H1 (cell line): ENCODE results near the gene STK32C. TPM values are rescaled to one million over a fixed set of nuclear protein-coding genes. Genes with fewer than 3 reads are reported as not detected.

ENCODE experiments used
- CTCF ChIA-PET: fragments of 300-600 bp; sonication (Branson Sonifier 250); formaldehyde crosslinking; loops from one replicate; lab custom pipeline; 2021; ENCODE audit not compliant: partially characterized antibody; lab: Charles Lee
- POLR2A ChIA-PET: fragments of 300-600 bp; sonication (Branson Sonifier 250); formaldehyde crosslinking; loops from one replicate; lab custom pipeline; 2021; ENCODE audit warnings: inconsistent platforms; ENCODE audit not compliant: partially characterized antibody; lab: Charles Lee
- DNase-seq, 2 experiments: peaks; one replicate each; pipeline versions ENCODE4 v3.0.0 to v3.0.0-alpha.2; 2010 to 2022; ENCODE audit warnings: low spot score in 2 of 2, low read depth in 1 of 2, mixed read lengths in 1 of 2
- FAIRE-seq: peaks from 2 replicates; lab custom pipeline; 2011; peaks lifted over from hg19 to GRCh38; lab: Jason Lieb, UNC
- H2AFZ ChIP-seq: 2 replicates; pipeline ENCODE4 v1.8.1; 2012; ENCODE audit warnings: low read length, inconsistent platforms
- H2AK5ac ChIP-seq: 2 replicates; pipeline ENCODE4 v1.6.1; 2013; ENCODE audit warnings: low read depth, low read length
- H2BK120ac ChIP-seq: replicated peaks from 2 replicates; pipeline ENCODE3; 2013; ENCODE audit warnings: low read depth, low read length, inconsistent platforms
- H2BK12ac ChIP-seq: 2 replicates; pipeline ENCODE4 v1.6.1; 2013; ENCODE audit warnings: low read depth, low read length
- H2BK15ac ChIP-seq: 2 replicates; pipeline ENCODE4 v1.6.1; 2013; ENCODE audit warnings: low read length
- H2BK20ac ChIP-seq: 2 replicates; pipeline ENCODE4 v1.6.1; 2013; ENCODE audit warnings: low read length
- H2BK5ac ChIP-seq: 2 replicates; pipeline ENCODE4 v1.6.1; 2013; ENCODE audit warnings: low read depth, low read length
- H3K14ac ChIP-seq: 2 replicates; pipeline ENCODE4 v1.6.1; 2013; ENCODE audit warnings: inconsistent platforms; ENCODE audit not compliant: insufficient read length
- H3K18ac ChIP-seq: 2 replicates; pipeline ENCODE4 v1.6.1; 2013; ENCODE audit warnings: low read length; ENCODE audit errors: extremely low read depth
- H3K23ac ChIP-seq: 2 replicates; pipeline ENCODE4 v1.6.1; 2013; ENCODE audit warnings: inconsistent platforms; ENCODE audit not compliant: insufficient read length
- H3K23me2 ChIP-seq: 2 replicates; pipeline ENCODE4 v1.6.1; 2013; ENCODE audit warnings: low read depth, low read length
- H3K27ac ChIP-seq: 2 replicates; pipeline ENCODE4 v1.6.1; 2011; ENCODE audit warnings: low read depth, low read length, inconsistent platforms
- H3K27me3 ChIP-seq, 4 experiments: replicated peaks in 1 of 4; 1 replicate in 1 of 4; 2 replicates in 3 of 4; pipeline versions ENCODE4 v1.6.1 to v1.8.1; 2011 to 2013; ENCODE audit warnings: low read length in 3 of 4, mild to moderate bottlenecking in 3 of 4, inconsistent platforms in 2 of 4, mixed read lengths in 2 of 4, moderate library complexity in 1 of 4; ENCODE audit not compliant: control insufficient read depth in 3 of 4, insufficient read depth in 3 of 4; ENCODE audit errors: extremely low read depth in 1 of 4
- H3K36me3 ChIP-seq, 4 experiments: 2 replicates each; pipeline versions ENCODE4 v1.6.1 to v1.8.1; 2011 to 2013; ENCODE audit warnings: mild to moderate bottlenecking in 4 of 4, low read length in 3 of 4, moderate library complexity in 2 of 4, control low read depth in 1 of 4, inconsistent platforms in 1 of 4; ENCODE audit not compliant: insufficient read depth in 4 of 4, control insufficient read depth in 2 of 4
- H3K4ac ChIP-seq: replicated peaks from 2 replicates; pipeline ENCODE3; 2013; ENCODE audit warnings: low read length, low read depth, mixed read lengths, inconsistent platforms; ENCODE audit not compliant: insufficient read length
- H3K4me1 ChIP-seq, 4 experiments: replicated peaks in 1 of 4; 1 replicate in 1 of 4; 2 replicates in 3 of 4; pipeline versions ENCODE4 v1.6.1 to v1.8.1; 2011 to 2013; ENCODE audit warnings: low read length in 3 of 4, inconsistent platforms in 2 of 4, mixed read lengths in 1 of 4; ENCODE audit not compliant: insufficient read depth in 4 of 4, control insufficient read depth in 3 of 4
- H3K4me2 ChIP-seq, 2 experiments: 2 replicates each; pipeline versions ENCODE4 v1.6.1 to v1.8.1; 2011 to 2013; ENCODE audit warnings: low read depth in 2 of 2, low read length in 2 of 2, control low read depth in 1 of 2, inconsistent platforms in 1 of 2, mild to moderate bottlenecking in 1 of 2; ENCODE audit not compliant: insufficient read depth in 1 of 2
- H3K4me3 ChIP-seq, 4 experiments: fragments of 200-600, 300-600 bp in 1 of 4; sonication (generic), shearing (Covaris generic), sonication (Bioruptor Twin) in 1 of 4; 2 replicates each; pipeline versions ENCODE4 v1.5.1 to v1.8.1; 2011 to 2016; ENCODE audit warnings: low read length in 4 of 4, low read depth in 3 of 4, control low read depth in 2 of 4, inconsistent platforms in 2 of 4, mild to moderate bottlenecking in 2 of 4, mixed read lengths in 1 of 4, moderate library complexity in 1 of 4; ENCODE audit not compliant: insufficient read depth in 2 of 4; ENCODE audit errors: extremely low read depth in 1 of 4
- H3K56ac ChIP-seq: replicated peaks from 2 replicates; pipeline ENCODE3; 2013; ENCODE audit warnings: low read depth, mild to moderate bottlenecking, mixed read lengths, low read length, inconsistent platforms; ENCODE audit not compliant: insufficient read length
- H3K79me1 ChIP-seq: 2 replicates; pipeline ENCODE4 v1.6.1; 2013; ENCODE audit warnings: low read depth, low read length, control low read depth
- H3K79me2 ChIP-seq, 2 experiments: 2 replicates each; pipeline versions ENCODE4 v1.6.1 to v1.8.1; 2012 to 2013; ENCODE audit warnings: low read length in 2 of 2, mild to moderate bottlenecking in 2 of 2, inconsistent platforms in 1 of 2; ENCODE audit not compliant: insufficient read depth in 2 of 2, control insufficient read depth in 1 of 2
- H3K9ac ChIP-seq, 4 experiments: replicated peaks in 1 of 4; 1 replicate in 1 of 4; 2 replicates in 3 of 4; pipeline versions ENCODE4 v1.6.1 to v1.8.1; 2011 to 2013; ENCODE audit warnings: low read depth in 3 of 4, low read length in 3 of 4, control low read depth in 2 of 4, mild to moderate bottlenecking in 2 of 4, moderate library complexity in 2 of 4, inconsistent platforms in 1 of 4; ENCODE audit errors: extremely low read depth in 1 of 4
- H3K9me3 ChIP-seq, 2 experiments: 2 replicates each; pipeline versions ENCODE4 v1.6.1 to v1.8.1; 2012 to 2013; ENCODE audit warnings: mild to moderate bottlenecking in 2 of 2, moderate library complexity in 2 of 2, control low read depth in 1 of 2, inconsistent platforms in 1 of 2, low read depth in 1 of 2, low read length in 1 of 2, mixed read lengths in 1 of 2; ENCODE audit not compliant: insufficient read depth in 2 of 2
- H4K20me1 ChIP-seq, 2 experiments: replicated peaks in 1 of 2; 2 replicates each; pipeline versions ENCODE3 to v1.8.1; 2011 to 2013; ENCODE audit warnings: inconsistent platforms in 2 of 2, low read length in 2 of 2, mild to moderate bottlenecking in 1 of 2; ENCODE audit not compliant: insufficient read depth in 2 of 2, control insufficient read depth in 1 of 2
- H4K5ac ChIP-seq: 2 replicates; pipeline ENCODE4 v1.6.1; 2013; ENCODE audit warnings: low read length, low read depth, mixed read lengths, inconsistent platforms; ENCODE audit not compliant: insufficient read length
- H4K8ac ChIP-seq: 2 replicates; pipeline ENCODE4 v1.8.0; 2013; ENCODE audit warnings: mild to moderate bottlenecking, moderate library complexity, low read length, inconsistent platforms; ENCODE audit not compliant: insufficient read depth; ENCODE audit errors: extremely low read depth
- H4K91ac ChIP-seq: replicated peaks from 2 replicates; pipeline ENCODE3; 2013; ENCODE audit warnings: low read length, mixed read lengths, inconsistent platforms; ENCODE audit not compliant: insufficient read length
- NANOG ChIP-seq: IDR thresholded peaks from 2 replicates; pipeline ENCODE4 v1.6.1; 2011; ENCODE audit warnings: low read length, low read depth, mild to moderate bottlenecking, inconsistent platforms; ENCODE audit not compliant: insufficient read depth, poor library complexity, severe bottlenecking
- WGBS, 2 experiments: shearing (Covaris generic) in 1 of 2; methylation state at CpG; one replicate each; pipeline versions ENCODE4 v1.1.6 to v1.1.7; 2013 to 2015; ENCODE audit warnings: low lambda C conversion rate in 2 of 2, mixed read lengths in 2 of 2, inconsistent platforms in 1 of 2, low coverage in 1 of 2, missing lambda C conversion rate in 1 of 2; ENCODE audit not compliant: insufficient replicate concordance in 2 of 2, insufficient coverage in 1 of 2, insufficient read length in 1 of 2; ENCODE audit errors: extremely low coverage in 1 of 2, missing lambda C conversion rate in 1 of 2; 5-methylcytosine and 5-hydroxymethylcytosine counted together
- polyA plus RNA-seq, 7 experiments: library from polyadenylated mRNA; depleted of rRNA in 3 of 7; stranded (reverse) in 5 of 7; unstranded in 2 of 7; fragments of >200 nt in 5 of 7; fragments of 200-250 nt in 2 of 7; gene quantifications; 1 replicate in 5 of 7; 2 replicates in 1 of 7; 4 replicates in 1 of 7; pipeline versions ENCODE4 v1.2.1 to v1.2.3, GENCODE V29; 2011 to 2013; ENCODE audit warnings: missing spikeins in 2 of 7, mixed read lengths in 2 of 7
- total RNA-seq: library from RNA; stranded (reverse); fragmentation: NEBNext Ultra II Directional; extraction: Animal tissue kit (Norgen Biotek cat#: 25700); gene quantifications from 2 replicates; pipeline ENCODE4 v1.2.1, GENCODE V29; 2021

STK32C gene
- total and polyA plus RNA-seq, 2 of the 8 experiments (the other 6 are each of a cell fraction or from before 2014, with no cell fraction given), result 10.6 to 15.6 TPM

- ChIA-PET CTCF (interaction anchor here (0.8 to 2.2 kb wide), 3 partner anchors 39 to 58 kb away, joined by 3 to 6 read pairs (median 5); no protein-coding TSS in a partner anchor), POLR2A (no interaction called here)
These were observed 6.1 kb upstream of the STK32C start for GRCh38 chr10:132313865-132314264.

More at GRCh38 chr10:132313865-132314264, 6.1 kb upstream of the STK32C start:
- Histone ChIP-seq H2BK12ac (no peak overlapping the region), H3K27me3 (peaks cover 13 to 21% (median 19%) of the 10 kb centered on the region in 4 experiments; a peak in 6 of 7 replicates), H2BK5ac (no peak overlapping the region), H2AFZ (no peak overlapping the region), H3K9me3 (no peaks in the 10 kb centered on the region; a peak in 1 of 4 replicates), H3K14ac (no peak overlapping the region), H2AK5ac (no peak overlapping the region), H2BK15ac (no peak overlapping the region), H3K79me1 (no peaks in the 10 kb centered on the region), H3K4me2 (no peak overlapping the region), H3K56ac (no peak overlapping the region), H4K5ac (no peak overlapping the region), H3K18ac (no peak overlapping the region), H4K20me1 (no peaks in the 10 kb centered on the region), H2BK120ac (no peak overlapping the region), H3K36me3 (no peaks in the 10 kb centered on the region), H3K79me2 (no peaks in the 10 kb centered on the region), H3K9ac (no peak overlapping the region), H3K4me1 (peaks cover 0 to 5% (median 4%) of the 10 kb centered on the region in 4 experiments; a peak in 3 of 7 replicates), H3K23me2 (peaks cover 3% of the 10 kb centered on the region; the same call in 1 of the 2 replicates), H4K91ac (no peak overlapping the region), H3K4ac (no peak overlapping the region), H4K8ac (no peak overlapping the region), H3K27ac (no peak overlapping the region), H2BK20ac (no peak overlapping the region), H3K4me3 (no peak overlapping the region), H3K23ac (no peak overlapping the region)
- FAIRE-seq (no peak), DNase-seq (no peak)
- 93% methylated on average over 6 of the region's 6 CpGs; no CpG with 5 or more reads in 1 of the 2 experiments for WGBS, 2 experiments
- TF ChIP-seq NANOG, result no peak
